Left renal cortex interstitium (tissue), 4 donors: ENCODE results near the gene CNST. TPM values are rescaled to one million over a fixed set of nuclear protein-coding genes. Genes with fewer than 3 reads are reported as not detected.

ENCODE experiments used
- DNase-seq, 4 donors: peaks; one replicate each; pipeline ENCODE4 v3.0.0-alpha.2; 2013; ENCODE audit warnings: low read depth in 4 of 4, low spot score in 2 of 4, missing footprints in 1 of 4
- polyA plus RNA-seq, 4 donors: library from polyadenylated mRNA; unstranded; fragments of 120-200 nt; gene quantifications; one replicate each; pipeline ENCODE4 v1.2.1, GENCODE V29; 2013; ENCODE audit not compliant: insufficient read length in 4 of 4

The CNST gene, protein sequence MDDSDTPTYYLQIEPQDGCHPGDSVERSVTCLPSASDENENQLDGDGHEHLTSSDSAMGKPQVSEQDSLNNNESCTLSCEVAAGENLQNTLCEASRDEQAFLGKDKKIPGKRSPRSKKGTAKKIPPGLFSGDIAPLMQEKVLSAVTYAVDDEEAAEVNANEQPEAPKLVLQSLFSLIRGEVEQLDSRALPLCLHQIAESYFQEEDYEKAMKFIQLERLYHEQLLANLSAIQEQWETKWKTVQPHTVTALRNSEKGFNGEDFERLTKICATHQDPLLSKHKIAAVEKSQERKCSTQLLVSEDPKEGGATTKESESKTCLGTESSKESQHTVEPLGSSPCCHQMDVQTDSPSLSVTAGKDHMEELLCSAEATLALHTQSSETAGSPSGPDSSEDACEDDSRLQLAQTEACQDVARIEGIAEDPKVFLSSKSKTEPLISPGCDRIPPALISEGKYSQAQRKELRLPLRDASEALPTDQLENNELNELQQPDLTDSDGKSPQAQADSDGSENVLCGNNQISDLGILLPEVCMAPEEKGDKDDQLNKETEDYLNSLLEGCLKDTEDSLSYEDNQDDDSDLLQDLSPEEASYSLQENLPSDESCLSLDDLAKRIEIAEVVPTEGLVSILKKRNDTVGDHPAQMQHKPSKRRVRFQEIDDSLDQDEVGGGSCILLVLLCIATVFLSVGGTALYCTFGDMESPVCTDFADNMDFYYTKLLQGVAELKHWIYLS
- polyA plus RNA-seq = 10 to 100 TPM; 19.1 to 22.8 (median 21.0) TPM

GRCh38 chr1:246566128-246566812 lies at the start of gene CNST, which contains the start of gene TFB2M:
Gene CNST, plus strand, starts transcription at chr1:246566456. Its CDS starts 25,107 bp downstream, at chr1:246591563.
Gene TFB2M, minus strand, starts transcription at chr1:246566261. Its CDS starts 123 bp downstream, at chr1:246566138.
- peak; percentile 91 to 97 (median 94) for DNase-seq

DNA sequence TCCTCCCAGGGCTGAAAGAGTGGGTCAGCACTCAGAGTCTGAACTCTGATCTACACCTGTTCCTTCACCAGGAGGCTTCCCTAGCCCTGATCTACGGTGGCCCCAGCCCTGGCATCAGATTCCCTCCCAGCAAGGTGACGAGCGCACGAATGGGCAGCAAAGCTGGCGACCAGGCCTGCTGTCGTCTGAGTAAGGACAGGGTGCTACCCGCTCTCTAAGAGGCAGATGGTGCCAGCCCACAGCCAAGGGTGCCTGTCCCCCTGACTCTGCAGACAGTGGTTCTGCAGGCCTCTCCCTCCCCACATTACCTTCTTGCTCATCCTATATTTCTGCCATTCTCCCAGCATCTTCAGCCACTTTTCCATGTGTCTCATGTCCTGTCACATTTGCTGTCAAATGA lies 48.9 kb upstream of the CNST start:
- no peak for DNase-seq

- no peak for DNase-seq
These were observed 47.6 kb upstream of the CNST start for GRCh38 chr1:246518456-246519205.

DNA sequence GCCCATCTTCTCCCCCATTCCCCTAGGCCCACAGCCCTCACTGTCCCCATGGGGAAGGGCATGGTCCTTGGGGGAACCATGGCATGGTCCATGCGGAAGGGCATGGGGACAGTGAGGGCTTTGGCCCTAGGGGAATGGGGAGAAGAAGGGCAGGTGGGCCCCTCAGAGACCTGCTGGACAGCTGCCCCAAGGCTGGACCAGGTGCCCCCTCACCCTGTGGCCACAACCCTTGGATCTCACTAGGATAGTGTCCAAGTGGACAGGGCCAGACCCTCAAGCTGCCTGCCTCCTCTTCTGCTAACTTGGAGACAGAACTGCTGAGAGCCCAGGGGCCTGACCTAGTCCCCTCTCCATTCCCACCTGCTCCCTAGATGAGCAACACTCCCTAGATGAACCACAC lies 46.7 kb upstream of the CNST start:
- no peak for DNase-seq

DNA sequence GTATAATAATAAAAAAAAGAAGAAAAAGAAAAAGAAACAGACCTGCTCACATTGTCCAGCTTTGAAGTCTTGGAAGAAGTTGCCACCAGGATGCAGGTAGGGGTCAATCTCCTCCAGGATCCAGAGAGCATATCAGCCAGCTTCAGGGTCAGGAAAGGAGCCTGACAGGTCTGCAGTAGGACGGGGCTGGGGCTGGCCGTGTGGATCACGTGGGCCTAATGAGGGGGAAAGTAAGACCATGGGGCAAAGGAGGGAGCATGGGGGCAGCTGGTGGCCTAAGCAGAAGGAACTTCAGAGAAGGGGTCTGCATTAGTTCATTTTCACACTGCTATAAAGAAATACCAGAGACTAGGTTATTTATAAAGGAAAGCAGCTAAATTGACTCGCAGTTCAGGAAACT lies 39.9 kb upstream of the CNST start:
- DNase-seq = no peak

GRCh38 chr1:246526915-246527314 lies 39.3 kb upstream of the CNST start:
- DNase-seq = no peak

- DNase-seq = no peak
These were observed 38.7 kb upstream of the CNST start for GRCh38 chr1:246527402-246528088.

DNA sequence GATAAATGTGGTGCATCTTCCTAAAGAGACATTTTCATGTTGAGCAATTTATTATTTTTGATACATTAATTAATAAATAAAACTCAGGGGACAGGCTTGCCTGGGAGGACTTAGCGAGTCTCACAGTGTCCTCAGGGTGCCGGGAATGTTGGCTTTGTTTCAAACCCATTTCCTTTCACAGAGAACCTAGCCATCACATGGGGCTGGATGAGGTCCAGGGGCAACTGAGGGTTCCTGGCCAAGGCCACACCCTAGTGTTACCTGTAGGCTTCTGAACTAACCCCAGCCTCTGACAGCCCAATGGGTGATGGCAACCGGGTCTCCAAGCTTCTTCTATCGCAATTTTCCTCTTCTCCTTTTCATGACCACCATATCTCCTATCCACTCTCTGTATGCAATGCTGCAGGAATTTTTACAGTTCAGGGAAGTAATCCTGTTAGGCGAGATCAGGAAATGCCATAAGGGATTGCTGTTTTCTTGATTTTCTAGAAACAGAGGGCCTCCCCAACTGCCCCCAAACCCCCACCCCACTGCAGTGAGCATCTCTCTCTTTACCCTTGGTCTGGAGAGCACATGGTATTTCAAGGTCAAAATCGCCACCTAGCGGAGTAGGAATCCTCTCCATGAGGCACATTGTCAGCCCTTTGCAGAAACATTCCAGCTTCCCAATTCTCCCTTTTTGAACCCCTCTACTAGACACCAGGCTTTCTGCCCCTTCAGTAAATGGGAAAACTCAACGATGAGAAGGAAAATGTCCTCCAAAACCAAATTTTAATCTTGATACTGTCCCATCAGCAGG lies 37.1 kb upstream of the CNST start:
- no peak for DNase-seq

DNA sequence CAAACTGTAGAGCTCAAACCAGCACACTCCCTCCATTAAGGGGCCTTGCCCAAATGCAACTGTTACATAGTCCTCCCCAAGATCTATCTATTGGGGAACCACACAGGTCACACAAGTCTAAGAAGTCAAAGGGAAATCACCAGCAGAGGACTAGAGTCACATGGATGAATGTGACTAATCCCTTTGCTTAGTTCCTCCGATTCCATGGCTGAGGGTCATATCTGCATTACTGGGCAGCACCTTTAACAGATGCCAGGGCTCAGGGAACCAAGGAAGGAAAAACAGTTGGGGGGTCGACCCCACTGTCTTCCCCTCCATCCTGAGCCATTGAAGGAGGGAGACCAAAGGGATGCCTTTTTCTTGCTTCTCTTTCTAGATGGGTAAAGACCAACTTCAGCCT lies 35.8 kb upstream of the CNST start:
- no peak for DNase-seq

DNA sequence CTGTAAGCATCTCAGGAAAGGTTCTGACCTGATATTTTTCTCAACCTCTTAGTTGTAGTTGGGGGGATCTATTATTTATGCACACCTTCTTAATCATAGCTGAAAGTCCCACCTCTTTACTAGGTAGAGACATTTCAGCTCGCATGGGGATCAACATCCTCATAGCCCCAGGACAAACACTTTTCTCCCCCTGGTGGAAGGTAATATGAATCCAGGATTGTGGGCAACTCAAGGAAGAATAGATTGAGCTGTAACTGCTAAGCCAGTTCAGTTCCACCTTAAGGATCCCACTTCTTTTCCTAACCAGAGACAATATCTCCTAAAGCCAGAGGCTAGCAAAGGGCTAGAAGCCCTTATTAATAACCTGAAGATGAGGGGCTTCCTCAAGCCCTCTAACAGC lies 33.7 kb upstream of the CNST start:
- DNase-seq = no peak

DNA sequence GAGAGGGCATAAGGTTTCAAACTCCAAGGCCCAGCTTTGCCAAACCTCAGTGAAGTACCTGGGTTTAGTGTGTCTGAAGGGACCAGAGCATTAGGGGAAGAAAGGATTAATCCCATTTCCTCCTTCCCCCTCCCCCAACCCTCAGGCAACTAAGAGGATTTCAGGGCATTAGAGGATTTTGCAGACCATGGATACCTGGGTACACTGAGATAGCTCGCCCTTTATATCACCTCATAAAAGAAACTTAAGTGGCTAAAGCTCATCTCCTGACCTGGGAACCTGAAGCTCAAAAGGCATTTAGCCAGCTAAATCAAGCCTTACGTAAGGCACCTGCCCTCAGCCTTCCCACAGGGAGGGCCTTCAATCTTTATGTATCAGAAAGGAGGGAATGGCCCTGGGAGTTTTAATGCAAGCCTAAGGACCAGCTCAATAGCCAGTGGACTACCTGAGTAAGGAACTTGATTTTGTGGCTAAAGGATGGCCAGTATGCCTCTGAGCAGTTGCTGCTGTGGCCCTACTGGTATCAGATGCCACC lies 32.8 kb upstream of the CNST start:
- no peak for DNase-seq

- DNase-seq = no peak
These were observed 32.1 kb upstream of the CNST start for GRCh38 chr1:246534114-246534513.

- no peak for DNase-seq
These were observed 28.8 kb upstream of the CNST start for GRCh38 chr1:246537441-246537840.

- DNase-seq = no peak
These were observed 28.4 kb upstream of the CNST start for GRCh38 chr1:246537887-246538286.

DNA sequence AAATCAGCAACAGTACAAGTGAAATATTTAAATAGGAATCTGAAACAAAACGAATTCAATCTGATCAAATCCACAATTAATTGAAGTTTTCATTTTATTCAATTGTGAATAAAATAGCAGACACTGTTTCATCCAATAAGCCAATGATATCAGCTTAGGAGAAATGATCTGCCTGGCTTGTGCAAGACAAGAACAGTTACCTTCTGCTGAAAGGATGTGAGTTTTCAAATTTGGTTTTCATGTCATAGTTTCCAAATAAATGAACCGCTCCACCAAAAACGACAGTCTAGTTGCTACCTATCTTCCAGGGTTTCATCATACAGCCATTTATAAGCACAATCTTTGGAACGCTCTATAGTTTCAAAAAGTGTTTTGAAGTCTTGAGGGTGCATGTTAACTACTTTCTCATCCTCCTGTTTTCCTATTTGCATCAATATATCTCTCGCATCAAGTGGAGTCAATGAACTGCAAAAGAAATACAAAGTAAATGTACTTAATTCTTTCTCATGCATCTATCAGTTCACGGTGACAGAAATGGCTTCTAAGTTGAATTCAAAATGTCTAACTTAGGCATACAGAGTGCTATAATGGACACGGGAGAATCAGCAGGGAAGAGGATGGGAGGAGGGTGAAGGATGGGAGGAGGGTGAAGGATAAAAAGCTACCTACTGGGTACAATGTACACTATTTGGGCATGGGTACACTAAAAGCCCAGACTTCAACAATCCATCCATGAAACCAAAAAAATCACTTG lies 25.3 kb upstream of the CNST start:
- no peak for DNase-seq

- DNase-seq = no peak
These were observed 22.3 kb upstream of the CNST start for GRCh38 chr1:246544001-246544400.

DNA sequence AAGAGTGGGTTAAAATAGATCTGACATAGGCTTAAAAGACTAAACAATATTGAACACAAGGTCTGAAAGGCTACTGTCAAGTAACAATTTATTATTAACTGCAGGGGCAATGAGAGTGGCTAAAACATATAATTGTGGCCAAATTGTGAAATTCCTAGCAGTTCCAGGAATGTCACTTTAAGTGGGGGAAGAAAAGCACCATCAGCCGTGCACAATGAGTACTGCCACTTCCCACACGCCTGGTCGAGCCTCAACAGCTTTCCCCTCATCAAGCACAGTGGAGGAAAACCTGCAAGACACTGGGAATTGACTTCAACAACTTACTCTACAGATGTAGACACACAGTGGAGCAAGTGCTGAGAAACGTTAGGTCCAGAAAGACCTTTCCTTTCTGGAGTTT lies 16.6 kb upstream of the CNST start:
- DNase-seq = no peak

DNA sequence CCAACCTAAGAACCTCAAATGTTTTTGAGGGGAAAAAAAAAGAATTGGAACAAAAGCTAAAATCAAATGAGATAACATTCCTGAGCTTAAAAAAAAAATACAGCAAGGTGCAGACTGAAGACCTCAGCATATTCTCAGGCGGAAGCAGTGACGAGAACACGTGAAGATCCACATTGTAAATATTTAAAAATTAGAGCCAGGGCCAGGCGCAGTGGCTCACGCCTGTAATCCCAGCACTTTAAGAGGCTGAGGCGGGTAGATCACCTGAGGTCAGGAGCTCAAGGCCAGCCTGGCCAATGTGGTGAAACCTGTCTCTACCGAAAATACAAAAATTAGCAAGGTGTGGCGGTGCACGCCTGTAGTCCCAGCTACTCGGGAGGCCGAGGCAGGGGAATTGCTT lies 15.9 kb upstream of the CNST start:
- no peak for DNase-seq
